Mesothelial cell of epicardium (in vitro differentiated cells): Measurements from ENCODE around the gene GPBP1. TPM values are rescaled to one million over a fixed set of nuclear protein-coding genes. Genes with fewer than 3 reads are reported as not detected.
"Not testable (repeated sequence)": the region's sequence is repeated elsewhere in the genome, so short reads cannot be mapped to it uniquely, and the experiment has no call there.

Source experiments
- DNase-seq, 2 experiments: peaks; one replicate each; pipeline ENCODE4 v3.0.0; 2021; ENCODE audit warnings: low spot score in 2 of 2; ENCODE audit not compliant: unreplicated experiment in 2 of 2
- H3K27ac Mint-ChIP-seq: 2 replicates; pipeline ENCODE4 v1.8.0; 2021; ENCODE audit warnings: mixed read lengths
- H3K27me3 Mint-ChIP-seq: 2 replicates; pipeline ENCODE4 v1.8.0; 2021; ENCODE audit warnings: low read depth, mixed read lengths
- H3K36me3 Mint-ChIP-seq: 2 replicates; pipeline ENCODE4 v1.8.0; 2021; ENCODE audit warnings: mixed read lengths
- H3K4me1 Mint-ChIP-seq: 2 replicates; pipeline ENCODE4 v1.8.0; 2021; ENCODE audit warnings: mixed read lengths
- H3K4me3 Mint-ChIP-seq: 2 replicates; pipeline ENCODE4 v1.8.0; 2021; ENCODE audit warnings: mild to moderate bottlenecking, moderate library complexity, mixed read lengths
- H3K9me3 Mint-ChIP-seq: 2 replicates; pipeline ENCODE4 v1.8.0; 2021; ENCODE audit warnings: mixed read lengths
- CTCF ChIP-seq: fragments of 200-600 bp; sonication (generic); IDR thresholded peaks from one replicate; pipeline ENCODE4 v1.5.0; 2021; ENCODE audit warnings: antibody characterized with exemption; ENCODE audit not compliant: unreplicated experiment
- total RNA-seq: library from RNA; stranded (reverse); gene quantifications from 3 replicates; pipeline ENCODE4 v1.2.1, GENCODE V29; 2021

Gene GPBP1
- total RNA-seq, 1 donor from 2014 or later, result 125 TPM

GRCh38 chr5:57303985-57304384 is 130.1 kb downstream of the GPBP1 start:
- no peak for TF ChIP-seq CTCF
- Mint-ChIP-seq H3K27me3 (no peaks in the 10 kb centered on the region), H3K4me1 (peaks cover 26% of the 10 kb centered on the region), H3K36me3 (peaks cover 16% of the 10 kb centered on the region), H3K27ac (peak overlapping the region; percentile 17), H3K4me3 (no peak overlapping the region), H3K9me3 (peaks cover 27% of the 10 kb centered on the region)
- DNase-seq, result no peak

GRCh38 chr5:57304931-57305330 is 131.1 kb downstream of the GPBP1 start:
- Mint-ChIP-seq H3K9me3 (peaks cover 30% of the 10 kb centered on the region), H3K27me3 (no peaks in the 10 kb centered on the region), H3K27ac (no peak overlapping the region), H3K4me1 (peaks cover 21% of the 10 kb centered on the region), H3K36me3 (peaks cover 18% of the 10 kb centered on the region), H3K4me3 (no peak overlapping the region)
- no peak for TF ChIP-seq CTCF
- DNase-seq, result no peak

GRCh38 chr5:57306359-57306758 is 132.5 kb downstream of the GPBP1 start:
- TF ChIP-seq CTCF, result no peak
- Mint-ChIP-seq H3K4me1 (peaks cover 17% of the 10 kb centered on the region), H3K36me3 (peaks cover 21% of the 10 kb centered on the region), H3K27ac (no peak overlapping the region), H3K27me3 (no peaks in the 10 kb centered on the region), H3K4me3 (no peak overlapping the region), H3K9me3 (peaks cover 37% of the 10 kb centered on the region)
- no peak for DNase-seq

- DNase-seq, result no peak
- peaks cover 34% of the 10 kb centered on the region for H3K9me3 Mint-ChIP-seq
- no peaks in the 10 kb centered on the region for H3K27me3 Mint-ChIP-seq
- no peak overlapping the region for H3K4me3 Mint-ChIP-seq
- TF ChIP-seq CTCF, result no peak
- H3K4me1 Mint-ChIP-seq, result peaks cover 21% of the 10 kb centered on the region
- H3K36me3 Mint-ChIP-seq, result peaks cover 21% of the 10 kb centered on the region
- no peak overlapping the region for H3K27ac Mint-ChIP-seq
Observed at GRCh38 chr5:57307516-57307915, 133.7 kb downstream of the GPBP1 start.

- Mint-ChIP-seq H3K9me3 (peaks cover 37% of the 10 kb centered on the region), H3K36me3 (peaks cover 21% of the 10 kb centered on the region), H3K4me1 (peaks cover 19% of the 10 kb centered on the region)
- not testable (repeated sequence) for H3K27me3 Mint-ChIP-seq, DNase-seq, H3K27ac Mint-ChIP-seq, H3K4me3 Mint-ChIP-seq
Observed at GRCh38 chr5:57309022-57309421, 135.2 kb downstream of the GPBP1 start.

- peaks cover 21% of the 10 kb centered on the region for H3K36me3 Mint-ChIP-seq
- H3K27me3 Mint-ChIP-seq, result no peaks in the 10 kb centered on the region
- H3K9me3 Mint-ChIP-seq, result peaks cover 37% of the 10 kb centered on the region
- no peak for DNase-seq
- peaks cover 4% of the 10 kb centered on the region for H3K4me1 Mint-ChIP-seq
- H3K4me3 Mint-ChIP-seq, result no peak overlapping the region
- no peak for TF ChIP-seq CTCF
- H3K27ac Mint-ChIP-seq, result no peak overlapping the region
Observed at GRCh38 chr5:57311251-57311650, 137.4 kb downstream of the GPBP1 start.
